Measurements from ENCODE around the gene KIAA2012. TPM values are rescaled to one million over a fixed set of nuclear protein-coding genes. Genes with fewer than 3 reads are reported as not detected.

Gene KIAA2012
- total and polyA plus RNA-seq, 2 of the 4 experiments (the other 2 are of a cell fraction) = under 0.01 to 0.09 TPM

GRCh38 chr2:202148515-202149154 lies 75.6 kb downstream of the KIAA2012 start (continued):
- TF ChIP-seq MAZ (IDR thresholded peaks at IDR 0.05; ENCODE audit: borderline replicate concordance, low read depth, low read length) = no peak

- WGBS, 2 experiments (ENCODE audit: extremely low coverage in 2 of 2, insufficient read length in 1 of 2) = 20% methylated on average over 2 of the region's 13 CpGs; no CpG with 5 or more reads in 1 of the 2 experiments
- dilution Hi-C loops (cut with HindIII; ENCODE audit: low sequenced_read_pairs, unreplicated experiment) = no loop called here
These were observed 76.2 kb downstream of the KIAA2012 start for GRCh38 chr2:202149155-202149762.

More at GRCh38 chr2:202149155-202149762, 76.2 kb downstream of the KIAA2012 start:
- TF ChIP-seq RAD21 (IDR thresholded peaks at IDR 0.05; ENCODE audit: low read length) (no peak), BHLHE40 (IDR thresholded peaks at IDR 0.05; ENCODE audit: low read depth, low read length) (no peak), MXI1 (IDR thresholded peaks at IDR 0.05; ENCODE audit: borderline replicate concordance, low read depth, low read length) (no peak)
- in situ Hi-C loops (cut with MboI; ENCODE audit: low sequenced_read_pairs) = no loop called here
- H2AK9ac ChIP-seq (replicated peaks; ENCODE audit: low read depth, low read length, poor library complexity) = peak overlapping the region; percentile 4
- no TSS peak for BruUV-seq (replicated peaks)
- H3K18ac ChIP-seq (ENCODE audit: low read depth, low read length) = peak overlapping the region; percentile 92
- peak overlapping the region; percentile 13; the same call in 1 of the 2 replicates for H3K4me2 ChIP-seq (ENCODE audit: low read depth, low read length)
- no peaks in the 10 kb centered on the region for H4K20me1 ChIP-seq (ENCODE audit: insufficient read depth, low read length)
- H2BK20ac ChIP-seq (ENCODE audit: low read depth, low read length) = peak overlapping the region; percentile 76
- H2BK5ac ChIP-seq (ENCODE audit: low read depth, low read length, poor library complexity, severe bottlenecking) = peak overlapping the region; percentile 64
- peak overlapping the region; percentile 88 for H2AFZ ChIP-seq (replicated peaks; ENCODE audit: low read length, poor library complexity)
- intact Hi-C loops (cut with micrococcal nuclease) = loop anchor here (5.0 kb wide), 1 partner anchor 47 kb away; no protein-coding TSS in a partner anchor
- H2BK15ac ChIP-seq (ENCODE audit: low read depth, low read length) = peak overlapping the region; percentile 75
- H2BK120ac ChIP-seq (ENCODE audit: low read depth, low read length) = peak overlapping the region; percentile 87
- ATAC-seq (ENCODE audit: low read depth) = peak; percentile 51
- no peak overlapping the region for H3K56ac ChIP-seq (ENCODE audit: extremely low read depth, insufficient read depth, low read length)
- ChIA-PET CTCF (interaction anchor here (0.7 kb wide), 1 partner anchor 16 kb away, joined by 3 read pairs; no protein-coding TSS in a partner anchor), POLR2A (ENCODE audit: unreplicated experiment) (no interaction called here)
- peak overlapping the region; percentile 83 to 90 for H4K8ac ChIP-seq (ENCODE audit: low read depth in 2 of 2, low read length in 2 of 2)
- no peaks in the 10 kb centered on the region for H3K79me1 ChIP-seq (ENCODE audit: low read depth in 1 of 2, low read length in 2 of 2)
- H3K9me1 ChIP-seq (ENCODE audit: insufficient read depth, low read length) = peaks cover 10% of the 10 kb centered on the region; the same call in 1 of the 2 replicates
- peak overlapping the region; percentile 76 for H3K27ac ChIP-seq (ENCODE audit: insufficient read depth, low read length)
- peak overlapping the region; percentile 69 for H4K91ac ChIP-seq (ENCODE audit: insufficient read depth, low read depth, low read length)
- H3K23ac ChIP-seq (ENCODE audit: low read depth, low read length) = no peak overlapping the region; the same call in 1 of the 2 replicates
- peak overlapping the region; percentile 17; the same call in 1 of the 2 replicates for H3K9ac ChIP-seq (ENCODE audit: low read depth, low read length)
- no peaks in the 10 kb centered on the region for H3K36me3 ChIP-seq (ENCODE audit: control insufficient read depth, insufficient read depth, low read length)
- DNase-seq = peak; percentile 57
- peak overlapping the region; percentile 94 for H4K5ac ChIP-seq (ENCODE audit: low read depth, low read length)
- peaks cover 29% of the 10 kb centered on the region for H3K4me1 ChIP-seq (ENCODE audit: control insufficient read depth, insufficient read depth, low read length)
- no peaks in the 10 kb centered on the region for H3K27me3 ChIP-seq (ENCODE audit: control insufficient read depth, insufficient read depth, low read length)
- H3K14ac ChIP-seq (replicated peaks; ENCODE audit: low read depth, low read length) = peak overlapping the region; percentile 73
- H3K9me3 ChIP-seq (ENCODE audit: control insufficient read depth, insufficient read depth, low read length) = no peaks in the 10 kb centered on the region
- peak overlapping the region; percentile 57 for H3K4ac ChIP-seq (ENCODE audit: low read depth, low read length)
- H2AK5ac ChIP-seq (ENCODE audit: low read depth, low read length) = peak overlapping the region; percentile 67
- no peak overlapping the region for H3K4me3 ChIP-seq (ENCODE audit: insufficient read depth, low read depth, low read length)

All from IMR-90 (cell line).